SK-N-SH (cell line): ENCODE results near the gene CDX2. TPM values are rescaled to one million over a fixed set of nuclear protein-coding genes. Genes with fewer than 3 reads are reported as not detected.

ENCODE experiments used
- CTCF ChIA-PET: fragments of 300-600, 350-600 bp; formaldehyde crosslinking; extraction: SDS; loops from one replicate; lab custom pipeline; 2021; lab: Yijun Ruan, JAX
- POLR2A ChIA-PET: fragments of 350-600 bp; sonication (Branson Sonifier 250); formaldehyde crosslinking; extraction: SDS; loops from one replicate; lab custom pipeline; 2020; ENCODE audit warnings: antibody characterized with exemption, inconsistent platforms; lab: Yijun Ruan, JAX
- DNase-seq: peaks from one replicate; pipeline ENCODE4 v3.0.0; 2012
- H2AFZ ChIP-seq: fragments of 200-600 bp; sonication (generic); 2 replicates; pipeline ENCODE4 v1.8.1; 2016; ENCODE audit warnings: antibody characterized with exemption, mild to moderate bottlenecking, low read depth
- H3F3A ChIP-seq: fragments of 200-600 bp; sonication (generic); replicated peaks from 2 replicates; pipeline ENCODE3; 2016; ENCODE audit warnings: antibody characterized with exemption, mild to moderate bottlenecking; ENCODE audit not compliant: insufficient read depth
- H3K27ac ChIP-seq, 2 experiments: fragments of 200-500 bp in 1 of 2; fragments of 200-600 bp in 1 of 2; sonication (Bioruptor generic) in 1 of 2; sonication (generic), shearing (Covaris generic) in 1 of 2; 2 replicates each; pipeline versions ENCODE4 v1.5.1 to v1.6.1; 2014 to 2016; ENCODE audit warnings: low read depth in 2 of 2, inconsistent platforms in 1 of 2, low read length in 1 of 2, mild to moderate bottlenecking in 1 of 2, mixed read lengths in 1 of 2
- H3K27me3 ChIP-seq: fragments of 200-600 bp; sonication (generic), shearing (Covaris generic); 2 replicates; pipeline ENCODE4 v1.6.1; 2016; ENCODE audit warnings: mixed run types; ENCODE audit not compliant: insufficient read depth
- H3K36me3 ChIP-seq, 2 experiments: fragments of 200-500 bp in 1 of 2; fragments of 200-600 bp in 1 of 2; sonication (Bioruptor generic) in 1 of 2; sonication (generic) in 1 of 2; replicated peaks in 1 of 2; 2 replicates each; pipeline versions ENCODE3 to v1.5.1; 2014 to 2016; ENCODE audit warnings: low read length in 1 of 2, mild to moderate bottlenecking in 1 of 2; ENCODE audit not compliant: insufficient read depth in 2 of 2, control insufficient read depth in 1 of 2
- H3K4me1 ChIP-seq, 2 experiments: fragments of 200-500 bp in 1 of 2; fragments of 200-600 bp in 1 of 2; sonication (Bioruptor generic) in 1 of 2; sonication (generic), shearing (Covaris generic) in 1 of 2; 2 replicates each; pipeline versions ENCODE4 v1.5.1 to v1.6.1; 2014 to 2016; ENCODE audit warnings: low read depth in 1 of 2, low read length in 1 of 2, mixed run types in 1 of 2; ENCODE audit not compliant: insufficient read depth in 2 of 2, control insufficient read depth in 1 of 2
- H3K4me2 ChIP-seq: fragments of 200-600 bp; sonication (generic), shearing (Covaris generic); 2 replicates; pipeline ENCODE4 v1.6.1; 2017; ENCODE audit warnings: mixed run types
- H3K4me3 ChIP-seq, 2 experiments: fragments of 200-500 bp in 1 of 2; fragments of 200-600 bp in 1 of 2; sonication (Bioruptor generic) in 1 of 2; sonication (generic), shearing (Covaris generic) in 1 of 2; 2 replicates each; pipeline versions ENCODE4 v1.5.1 to v1.8.1; 2014 to 2016; ENCODE audit warnings: low read depth in 2 of 2, inconsistent platforms in 1 of 2, low read length in 1 of 2, mild to moderate bottlenecking in 1 of 2, mixed read lengths in 1 of 2, moderate library complexity in 1 of 2
- H3K79me2 ChIP-seq: fragments of 200-600 bp; sonication (generic); 2 replicates; pipeline ENCODE4 v1.8.1; 2017; ENCODE audit warnings: mild to moderate bottlenecking; ENCODE audit not compliant: insufficient read depth
- H3K9ac ChIP-seq: fragments of 200-600 bp; sonication (generic); 2 replicates; pipeline ENCODE4 v1.6.1; 2017; ENCODE audit warnings: mixed run types
- H3K9me2 ChIP-seq: fragments of 200-600 bp; sonication (generic); 2 replicates; pipeline ENCODE4 v1.6.1; 2017; ENCODE audit warnings: mixed run types
- H3K9me3 ChIP-seq: fragments of 200-600 bp; sonication (generic); 2 replicates; pipeline ENCODE4 v1.6.1; 2017; ENCODE audit warnings: mixed run types, mild to moderate bottlenecking, moderate library complexity
- H4K20me1 ChIP-seq: fragments of 200-600 bp; sonication (generic); 2 replicates; pipeline ENCODE4 v1.6.1; 2017; ENCODE audit warnings: mild to moderate bottlenecking, mixed run types; ENCODE audit not compliant: insufficient read depth
- EZH2phosphoT487 ChIP-seq: fragments of 200-600 bp; sonication (generic); IDR thresholded peaks from 2 replicates; pipeline ENCODE4 v1.6.1; 2017; ENCODE audit warnings: low read depth, mixed run types, mild to moderate bottlenecking, antibody characterized with exemption, moderate library complexity, borderline replicate concordance
- FOSL2 ChIP-seq: IDR thresholded peaks from 2 replicates; pipeline ENCODE4 v1.4.0; 2012; ENCODE audit warnings: low read depth, mild to moderate bottlenecking, moderate library complexity, borderline replicate concordance
- FOXJ3 ChIP-seq: sonication (generic); formaldehyde crosslinking; IDR thresholded peaks from 2 replicates; pipeline ENCODE4 v1.5.1; 2020; ENCODE audit warnings: mild to moderate bottlenecking, missing genetic modification reagents
- JUND ChIP-seq: IDR thresholded peaks from 2 replicates; pipeline ENCODE4 v1.4.0; 2012
- MAX ChIP-seq: IDR thresholded peaks from 2 replicates; pipeline ENCODE4 v1.4.0; 2012; ENCODE audit warnings: low read depth
- MEF2A ChIP-seq: IDR thresholded peaks from 2 replicates; pipeline ENCODE4 v1.4.0; 2012; ENCODE audit warnings: low read depth, borderline replicate concordance
- RCOR1 ChIP-seq: fragments of 150-350 bp; IDR thresholded peaks from 2 replicates; pipeline ENCODE4 v1.6.1; 2017; ENCODE audit warnings: antibody characterized with exemption, low read length
- SIN3A ChIP-seq: IDR thresholded peaks from 2 replicates; pipeline ENCODE4 v1.6.1; 2012; ENCODE audit warnings: low read depth, mild to moderate bottlenecking, low read length, moderate library complexity, borderline replicate concordance
- SMC3 ChIP-seq: IDR thresholded peaks from 2 replicates; pipeline ENCODE4 v1.6.1; 2012; ENCODE audit warnings: low read depth, low read length, improper control_type of control experiment
- TCF12 ChIP-seq: IDR thresholded peaks from 2 replicates; pipeline ENCODE4 v1.4.0; 2012
- USF2 ChIP-seq: fragments of 150-350 bp; IDR thresholded peaks from 2 replicates; pipeline ENCODE4 v1.6.1; 2017; ENCODE audit warnings: antibody characterized with exemption, low read length, low read depth, borderline replicate concordance
- YY1 ChIP-seq: IDR thresholded peaks from 2 replicates; pipeline ENCODE4 v1.4.0; 2012; ENCODE audit warnings: low read depth, mild to moderate bottlenecking
- ZBTB33 ChIP-seq: IDR thresholded peaks from 2 replicates; pipeline ENCODE4 v1.4.0; 2012; ENCODE audit warnings: low read depth, borderline replicate concordance
- WGBS: methylation state at CpG from one replicate; pipeline ENCODE4 v1.1.6; 2017; ENCODE audit warnings: low lambda C conversion rate; 5-methylcytosine and 5-hydroxymethylcytosine counted together
- polyA plus RNA-seq, 3 experiments: library from polyadenylated mRNA; depleted of rRNA; stranded (reverse); fragments of >200 nt; gene quantifications; 2 replicates each; pipeline ENCODE4 v1.2.3, GENCODE V29; 2012
- TF ChIP-seq, protein P1 (sequence below): IDR thresholded peaks from 2 replicates; pipeline ENCODE4 v1.6.1; 2012; ENCODE audit warnings: mild to moderate bottlenecking, low read depth, low read length, moderate library complexity
- TF ChIP-seq, protein P2 (sequence below): IDR thresholded peaks from 2 replicates; pipeline ENCODE4 v1.4.0; 2012; ENCODE audit warnings: low read depth, borderline replicate concordance

CDX2 gene
- polyA plus RNA-seq, 1 of the 3 experiments (the other 2 are of a cell fraction): not detected

DNA sequence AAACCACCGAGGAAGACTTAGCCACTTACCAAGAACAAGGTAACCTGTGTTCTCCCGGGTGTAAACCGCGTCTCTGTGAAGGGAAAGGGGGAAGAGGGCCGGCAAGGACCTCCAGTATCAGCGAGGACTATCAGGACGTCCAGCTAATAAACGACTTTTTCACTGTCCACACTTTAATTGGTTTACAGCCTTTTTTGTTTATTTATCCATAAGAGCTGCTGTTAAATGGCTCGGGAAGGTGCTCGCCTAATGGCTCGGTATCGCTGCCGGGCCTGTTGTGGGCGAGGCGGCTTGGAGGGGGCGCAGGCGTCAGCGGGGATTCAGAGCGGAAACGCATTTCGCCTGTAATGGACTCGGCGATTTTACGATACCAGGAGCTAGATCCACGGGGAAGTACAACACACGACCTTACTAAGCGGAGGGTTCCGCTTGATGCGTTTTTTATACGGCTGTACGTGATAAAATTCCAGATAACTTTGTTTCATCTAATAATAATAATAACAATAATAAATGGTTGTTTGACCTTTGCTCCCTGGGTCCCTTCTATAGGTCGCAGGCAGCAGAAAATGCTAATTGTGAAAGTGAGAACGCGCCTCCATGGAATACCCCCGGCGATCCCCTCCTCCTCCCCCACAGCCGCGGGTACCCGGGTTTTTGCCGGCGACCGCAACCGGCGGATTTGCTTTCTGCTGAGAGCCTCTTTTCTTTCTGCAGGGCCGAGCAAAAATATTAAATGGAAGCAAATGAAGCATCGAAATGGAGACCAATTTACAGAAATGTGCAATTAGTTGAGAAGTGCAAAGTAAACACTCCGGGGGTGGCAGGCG is 51.8 kb downstream of the CDX2 start:
- H3K4me2 ChIP-seq: 0 out of 2 replicates have a peak overlapping the region, but pooled peaks have one; percentile 12
- peaks cover 87% of the 10 kb centered on the region for H3K27me3 ChIP-seq
- no peaks in the 10 kb centered on the region for H3K79me2 ChIP-seq
- no peak overlapping the region for H3K27ac ChIP-seq
- H3K9me3 ChIP-seq: no peaks in the 10 kb centered on the region
- ChIA-PET CTCF (interaction anchor here (0.6 to 1.9 kb wide), 3 partner anchors 10 to 91 kb away, joined by 3 to 4 read pairs (median 4); no protein-coding TSS in a partner anchor), POLR2A (no interaction called here)
- no peak overlapping the region for H2AFZ ChIP-seq
- 6% methylated on average over 48 of the region's 48 CpGs for WGBS
- no peaks in the 10 kb centered on the region for H3K4me1 ChIP-seq
- H3K36me3 ChIP-seq: no peaks in the 10 kb centered on the region
- H4K20me1 ChIP-seq: no peaks in the 10 kb centered on the region
- no peaks in the 10 kb centered on the region for H3K9me2 ChIP-seq
- DNase-seq: no peak
- H3K9ac ChIP-seq: no peak overlapping the region
- TF ChIP-seq YY1 (no peak), MAX (no peak), FOSL2 (no peak), EZH2phosphoT487 (peak; percentile 54; the same call in 1 of the 2 replicates), USF2 (no peak)
- no peak overlapping the region for H3K4me3 ChIP-seq
- H3F3A ChIP-seq: no peaks in the 10 kb centered on the region

GRCh38 chr13:27915301-27916207 is 53.6 kb downstream of the CDX2 start:
- CTCF ChIA-PET: interaction anchor here (0.6 to 1.9 kb wide), 6 partner anchors 9 to 85 kb away, joined by 3 to 9 read pairs (median 4); no protein-coding TSS in a partner anchor

More at GRCh38 chr13:27915301-27916207, 53.6 kb downstream of the CDX2 start:
- H4K20me1 ChIP-seq: no peaks in the 10 kb centered on the region
- POLR2A ChIA-PET: no interaction called here
- no peak overlapping the region for H3K9ac ChIP-seq
- H3K4me3 ChIP-seq: no peak overlapping the region
- 8% methylated on average over 9 of the region's 10 CpGs for WGBS
- no peaks in the 10 kb centered on the region for H3F3A ChIP-seq
- no peak overlapping the region for H3K27ac ChIP-seq
- H3K9me2 ChIP-seq: no peaks in the 10 kb centered on the region
- no peak overlapping the region for H2AFZ ChIP-seq
- TF ChIP-seq JUND (no peak), TCF12 (no peak), FOXJ3 (CRISPR knock-in tag) (no peak), EZH2phosphoT487 (no peak), MEF2A (no peak), SIN3A (no peak), ZBTB33 (no peak), FOSL2 (no peak), RCOR1 (no peak), MAX (no peak), SMC3 (no peak)
- TF ChIP-seq, protein P1, sequence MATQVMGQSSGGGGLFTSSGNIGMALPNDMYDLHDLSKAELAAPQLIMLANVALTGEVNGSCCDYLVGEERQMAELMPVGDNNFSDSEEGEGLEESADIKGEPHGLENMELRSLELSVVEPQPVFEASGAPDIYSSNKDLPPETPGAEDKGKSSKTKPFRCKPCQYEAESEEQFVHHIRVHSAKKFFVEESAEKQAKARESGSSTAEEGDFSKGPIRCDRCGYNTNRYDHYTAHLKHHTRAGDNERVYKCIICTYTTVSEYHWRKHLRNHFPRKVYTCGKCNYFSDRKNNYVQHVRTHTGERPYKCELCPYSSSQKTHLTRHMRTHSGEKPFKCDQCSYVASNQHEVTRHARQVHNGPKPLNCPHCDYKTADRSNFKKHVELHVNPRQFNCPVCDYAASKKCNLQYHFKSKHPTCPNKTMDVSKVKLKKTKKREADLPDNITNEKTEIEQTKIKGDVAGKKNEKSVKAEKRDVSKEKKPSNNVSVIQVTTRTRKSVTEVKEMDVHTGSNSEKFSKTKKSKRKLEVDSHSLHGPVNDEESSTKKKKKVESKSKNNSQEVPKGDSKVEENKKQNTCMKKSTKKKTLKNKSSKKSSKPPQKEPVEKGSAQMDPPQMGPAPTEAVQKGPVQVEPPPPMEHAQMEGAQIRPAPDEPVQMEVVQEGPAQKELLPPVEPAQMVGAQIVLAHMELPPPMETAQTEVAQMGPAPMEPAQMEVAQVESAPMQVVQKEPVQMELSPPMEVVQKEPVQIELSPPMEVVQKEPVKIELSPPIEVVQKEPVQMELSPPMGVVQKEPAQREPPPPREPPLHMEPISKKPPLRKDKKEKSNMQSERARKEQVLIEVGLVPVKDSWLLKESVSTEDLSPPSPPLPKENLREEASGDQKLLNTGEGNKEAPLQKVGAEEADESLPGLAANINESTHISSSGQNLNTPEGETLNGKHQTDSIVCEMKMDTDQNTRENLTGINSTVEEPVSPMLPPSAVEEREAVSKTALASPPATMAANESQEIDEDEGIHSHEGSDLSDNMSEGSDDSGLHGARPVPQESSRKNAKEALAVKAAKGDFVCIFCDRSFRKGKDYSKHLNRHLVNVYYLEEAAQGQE: no peak
- TF ChIP-seq, protein P2, sequence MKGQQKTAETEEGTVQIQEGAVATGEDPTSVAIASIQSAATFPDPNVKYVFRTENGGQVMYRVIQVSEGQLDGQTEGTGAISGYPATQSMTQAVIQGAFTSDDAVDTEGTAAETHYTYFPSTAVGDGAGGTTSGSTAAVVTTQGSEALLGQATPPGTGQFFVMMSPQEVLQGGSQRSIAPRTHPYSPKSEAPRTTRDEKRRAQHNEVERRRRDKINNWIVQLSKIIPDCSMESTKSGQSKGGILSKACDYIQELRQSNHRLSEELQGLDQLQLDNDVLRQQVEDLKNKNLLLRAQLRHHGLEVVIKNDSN: no peak
- H3K27me3 ChIP-seq: peaks cover 69% of the 10 kb centered on the region
- no peak overlapping the region for H3K4me2 ChIP-seq
- no peaks in the 10 kb centered on the region for H3K36me3 ChIP-seq
- no peaks in the 10 kb centered on the region for H3K9me3 ChIP-seq
- H3K79me2 ChIP-seq: no peaks in the 10 kb centered on the region
- no peak for DNase-seq
- H3K4me1 ChIP-seq: no peaks in the 10 kb centered on the region
